ENCODE results near the gene SHQ1.

SHQ1 gene

GRCh38 chr3:72820415-72820814, 27.8 kb downstream of the SHQ1 start:
- Histone ChIP-seq H3K27me3 (ENCODE audit: control insufficient read depth, insufficient read depth, low read length) (no peaks in the 10 kb centered on the region), H3K4me1 (ENCODE audit: control insufficient read depth, insufficient read depth, low read length) (no peaks in the 10 kb centered on the region; the same call in 1 of the 2 replicates), H3K4me3 (ENCODE audit: low read length) (no peak overlapping the region), H3K27ac (ENCODE audit: low read length) (no peak overlapping the region), H3K9me3 (ENCODE audit: control insufficient read depth, insufficient read depth, low read length) (no peaks in the 10 kb centered on the region), H3K36me3 (ENCODE audit: control insufficient read depth, insufficient read depth, low read length) (peaks cover 2% of the 10 kb centered on the region; the same call in 1 of the 2 replicates)
- no peak for DNase-seq (ENCODE audit: low read depth, low spot score)

GRCh38 chr3:72818905-72819304, 29.3 kb downstream of the SHQ1 start:
- Histone ChIP-seq H3K36me3 (ENCODE audit: control insufficient read depth, insufficient read depth, low read length) (peaks cover 2% of the 10 kb centered on the region; the same call in 1 of the 2 replicates), H3K9me3 (ENCODE audit: control insufficient read depth, insufficient read depth, low read length) (no peaks in the 10 kb centered on the region), H3K27ac (ENCODE audit: low read length) (no peak overlapping the region), H3K4me1 (ENCODE audit: control insufficient read depth, insufficient read depth, low read length) (no peaks in the 10 kb centered on the region; the same call in 1 of the 2 replicates), H3K4me3 (ENCODE audit: low read length) (no peak overlapping the region), H3K27me3 (ENCODE audit: control insufficient read depth, insufficient read depth, low read length) (no peaks in the 10 kb centered on the region)
- WGBS (ENCODE audit: insufficient coverage, insufficient read length): no CpG with 5 or more reads among the region's 1 CpG
- DNase-seq (ENCODE audit: low read depth, low spot score): no peak

- WGBS (ENCODE audit: insufficient coverage, insufficient read length): no CpG with 5 or more reads among the region's 3 CpGs
Measured at GRCh38 chr3:72818092-72818773, 30.0 kb downstream of the SHQ1 start.

DNA sequence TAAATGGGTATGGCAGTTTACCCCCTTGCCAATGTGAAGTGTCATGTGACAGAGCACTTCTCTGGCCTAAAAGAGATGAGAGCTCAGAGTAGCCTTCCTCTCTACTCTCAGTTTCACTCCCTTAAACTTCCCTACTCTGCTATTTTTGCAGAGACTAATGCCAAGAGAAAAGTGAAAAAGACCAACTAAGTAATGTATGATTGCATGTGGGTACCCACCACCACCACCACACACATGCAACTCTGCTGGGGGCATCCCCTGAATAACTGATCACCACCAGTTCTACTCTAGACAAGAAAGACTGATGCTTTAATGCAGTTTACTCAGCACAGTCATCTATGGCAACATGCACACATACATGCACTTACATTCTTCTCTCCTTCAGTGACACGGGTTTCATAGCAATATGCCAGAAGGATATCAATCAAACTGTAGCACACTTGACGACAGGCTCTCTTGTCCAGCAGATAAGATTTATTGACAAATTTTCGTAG, 31.3 kb downstream of the SHQ1 start:
- H3K4me1 ChIP-seq (ENCODE audit: control insufficient read depth, insufficient read depth, low read length): peaks cover 1% of the 10 kb centered on the region; the same call in 1 of the 2 replicates
- peaks cover under 1% of the 10 kb centered on the region; the same call in 1 of the 2 replicates for H3K36me3 ChIP-seq (ENCODE audit: control insufficient read depth, insufficient read depth, low read length)
- no CpG with 5 or more reads among the region's 3 CpGs for WGBS (ENCODE audit: insufficient coverage, insufficient read length)
- H3K27ac ChIP-seq (ENCODE audit: low read length): no peak overlapping the region
- H3K27me3 ChIP-seq (ENCODE audit: control insufficient read depth, insufficient read depth, low read length): no peaks in the 10 kb centered on the region
- no peak for DNase-seq (ENCODE audit: low read depth, low spot score)
- no peak overlapping the region for H3K4me3 ChIP-seq (ENCODE audit: low read length)
- H3K9me3 ChIP-seq (ENCODE audit: control insufficient read depth, insufficient read depth, low read length): no peaks in the 10 kb centered on the region

More at GRCh38 chr3:72818092-72818773, 30.0 kb downstream of the SHQ1 start:
- H3K27me3 ChIP-seq (ENCODE audit: control insufficient read depth, insufficient read depth, low read length): no peaks in the 10 kb centered on the region
- no peaks in the 10 kb centered on the region; the same call in 1 of the 2 replicates for H3K4me1 ChIP-seq (ENCODE audit: control insufficient read depth, insufficient read depth, low read length)
- H3K27ac ChIP-seq (ENCODE audit: low read length): no peak overlapping the region
- no peak for DNase-seq (ENCODE audit: low read depth, low spot score)
- peaks cover 2% of the 10 kb centered on the region; the same call in 1 of the 2 replicates for H3K36me3 ChIP-seq (ENCODE audit: control insufficient read depth, insufficient read depth, low read length)
- no peak overlapping the region for H3K4me3 ChIP-seq (ENCODE audit: low read length)
- H3K9me3 ChIP-seq (ENCODE audit: control insufficient read depth, insufficient read depth, low read length): no peaks in the 10 kb centered on the region

DNA sequence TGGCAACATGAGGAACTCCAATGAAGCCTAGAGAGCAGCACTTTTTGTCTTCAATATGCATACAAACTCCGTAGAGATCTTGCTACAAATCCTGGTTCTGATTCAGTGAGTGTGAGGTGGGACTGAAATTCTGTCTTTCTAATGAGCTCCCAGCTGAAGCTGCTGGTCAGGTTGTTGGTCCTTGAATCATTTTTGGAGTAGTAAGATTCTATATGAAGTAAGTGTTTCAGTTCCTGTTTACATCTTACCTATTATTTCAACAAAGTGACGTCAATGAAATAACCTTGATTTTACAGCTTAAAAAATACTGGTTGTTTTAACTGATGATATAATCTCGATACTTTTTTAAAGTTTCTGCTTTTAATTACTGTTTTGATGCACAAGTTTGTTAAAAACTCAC, 33.9 kb downstream of the SHQ1 start:
- Histone ChIP-seq H3K27me3 (ENCODE audit: control insufficient read depth, insufficient read depth, low read length) (no peaks in the 10 kb centered on the region), H3K9me3 (ENCODE audit: control insufficient read depth, insufficient read depth, low read length) (no peaks in the 10 kb centered on the region), H3K36me3 (ENCODE audit: control insufficient read depth, insufficient read depth, low read length) (no peaks in the 10 kb centered on the region), H3K27ac (ENCODE audit: low read length) (no peak overlapping the region), H3K4me3 (ENCODE audit: low read length) (no peak overlapping the region), H3K4me1 (ENCODE audit: control insufficient read depth, insufficient read depth, low read length) (peaks cover 3% of the 10 kb centered on the region; the same call in 1 of the 2 replicates)
- no peak for DNase-seq (ENCODE audit: low read depth, low spot score)
- no CpG with 5 or more reads among the region's 3 CpGs for WGBS (ENCODE audit: insufficient coverage, insufficient read length)

GRCh38 chr3:72812201-72812600, 36.0 kb downstream of the SHQ1 start:
- Histone ChIP-seq H3K9me3 (ENCODE audit: control insufficient read depth, insufficient read depth, low read length) (no peaks in the 10 kb centered on the region), H3K27ac (ENCODE audit: low read length) (peak overlapping the region; percentile 64), H3K36me3 (ENCODE audit: control insufficient read depth, insufficient read depth, low read length) (no peaks in the 10 kb centered on the region), H3K4me3 (ENCODE audit: low read length) (no peak overlapping the region), H3K4me1 (ENCODE audit: control insufficient read depth, insufficient read depth, low read length) (peaks cover 3% of the 10 kb centered on the region; the same call in 1 of the 2 replicates), H3K27me3 (ENCODE audit: control insufficient read depth, insufficient read depth, low read length) (no peaks in the 10 kb centered on the region)
- WGBS (ENCODE audit: insufficient coverage, insufficient read length): no CpG with 5 or more reads among the region's 3 CpGs
- no peak for DNase-seq (ENCODE audit: low read depth, low spot score)

- DNase-seq (ENCODE audit: low read depth, low spot score): no peak
Measured at GRCh38 chr3:72811571-72811970, 36.7 kb downstream of the SHQ1 start.

DNA sequence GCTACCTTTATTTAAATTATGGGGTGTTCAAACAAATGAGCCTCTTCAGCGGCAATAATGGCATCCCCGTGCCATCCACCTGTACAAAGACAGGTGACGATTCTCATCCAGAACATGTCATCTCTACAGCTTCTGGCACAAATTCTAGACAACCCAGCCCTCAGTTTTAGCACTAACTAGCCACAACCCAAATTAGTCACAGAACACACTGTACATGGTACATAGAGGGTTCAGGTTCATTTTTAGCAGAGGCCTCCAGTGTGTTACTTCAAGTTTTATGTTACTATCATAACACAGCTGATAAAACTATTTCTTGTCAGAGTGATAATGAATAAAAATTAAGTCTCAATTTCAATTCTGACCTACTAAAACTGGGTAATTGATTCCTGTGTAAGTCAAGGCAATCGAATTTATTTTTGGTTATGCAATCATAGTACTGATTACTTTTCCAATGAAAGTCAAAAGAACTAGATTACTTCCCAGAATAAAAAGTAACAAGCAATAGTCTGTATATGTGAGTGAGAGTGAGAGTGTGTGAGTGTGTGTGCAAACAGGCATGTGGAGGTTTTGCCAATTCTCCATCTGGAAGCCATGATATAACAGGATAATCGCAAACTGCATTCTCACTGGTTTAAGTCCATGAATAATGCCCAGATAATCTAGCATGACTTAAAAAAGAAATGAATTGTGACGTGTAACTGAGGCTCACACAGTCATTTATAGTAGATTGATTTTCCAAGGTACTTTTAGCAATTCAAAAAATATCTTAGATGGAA, 37.4 kb downstream of the SHQ1 start:
- DNase-seq (ENCODE audit: low read depth, low spot score): no peak
- H3K27ac ChIP-seq (ENCODE audit: low read length): no peak overlapping the region
- no CpG with 5 or more reads among the region's 6 CpGs for WGBS (ENCODE audit: insufficient coverage, insufficient read length)
- H3K9me3 ChIP-seq (ENCODE audit: control insufficient read depth, insufficient read depth, low read length): no peaks in the 10 kb centered on the region
- no peaks in the 10 kb centered on the region for H3K27me3 ChIP-seq (ENCODE audit: control insufficient read depth, insufficient read depth, low read length)
- no peaks in the 10 kb centered on the region for H3K36me3 ChIP-seq (ENCODE audit: control insufficient read depth, insufficient read depth, low read length)
- H3K4me3 ChIP-seq (ENCODE audit: low read length): no peak overlapping the region
- H3K4me1 ChIP-seq (ENCODE audit: control insufficient read depth, insufficient read depth, low read length): peaks cover 3% of the 10 kb centered on the region; the same call in 1 of the 2 replicates

More at GRCh38 chr3:72811571-72811970, 36.7 kb downstream of the SHQ1 start:
- H3K27me3 ChIP-seq (ENCODE audit: control insufficient read depth, insufficient read depth, low read length): no peaks in the 10 kb centered on the region
- no peaks in the 10 kb centered on the region for H3K36me3 ChIP-seq (ENCODE audit: control insufficient read depth, insufficient read depth, low read length)
- WGBS (ENCODE audit: insufficient coverage, insufficient read length): no CpG with 5 or more reads among the region's 1 CpG
- no peak overlapping the region for H3K4me3 ChIP-seq (ENCODE audit: low read length)
- H3K4me1 ChIP-seq (ENCODE audit: control insufficient read depth, insufficient read depth, low read length): peaks cover 3% of the 10 kb centered on the region; the same call in 1 of the 2 replicates
- no peak overlapping the region for H3K27ac ChIP-seq (ENCODE audit: low read length)
- H3K9me3 ChIP-seq (ENCODE audit: control insufficient read depth, insufficient read depth, low read length): no peaks in the 10 kb centered on the region

- Histone ChIP-seq H3K4me1 (ENCODE audit: control insufficient read depth, insufficient read depth, low read length) (peaks cover 3% of the 10 kb centered on the region; the same call in 1 of the 2 replicates), H3K4me3 (ENCODE audit: low read length) (no peak overlapping the region), H3K9me3 (ENCODE audit: control insufficient read depth, insufficient read depth, low read length) (no peaks in the 10 kb centered on the region), H3K36me3 (ENCODE audit: control insufficient read depth, insufficient read depth, low read length) (no peaks in the 10 kb centered on the region), H3K27me3 (ENCODE audit: control insufficient read depth, insufficient read depth, low read length) (no peaks in the 10 kb centered on the region), H3K27ac (ENCODE audit: low read length) (no peak overlapping the region)
- no peak for DNase-seq (ENCODE audit: low read depth, low spot score)
Measured at GRCh38 chr3:72810063-72810462, 38.2 kb downstream of the SHQ1 start.

DNA sequence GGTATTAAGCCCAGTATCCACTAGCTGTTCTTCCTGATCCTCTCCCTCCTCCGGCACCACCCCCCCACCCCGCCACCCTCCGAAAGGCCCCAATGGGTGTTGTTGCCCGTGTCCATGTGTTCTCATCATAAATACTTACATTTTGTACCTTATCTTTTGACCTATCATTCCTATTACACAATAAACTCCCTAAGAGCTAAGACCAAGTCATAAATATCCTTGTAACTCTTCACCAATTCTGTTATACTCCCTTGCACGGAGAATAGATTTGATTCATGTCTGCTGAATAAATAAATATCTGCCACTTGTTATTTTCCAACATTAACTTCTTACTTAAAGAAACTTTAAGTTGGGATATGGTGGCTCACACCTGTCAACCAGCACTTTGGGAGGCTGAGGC, 43.9 kb downstream of the SHQ1 start:
- H3K4me3 ChIP-seq (ENCODE audit: low read length): no peak overlapping the region
- H3K36me3 ChIP-seq (ENCODE audit: control insufficient read depth, insufficient read depth, low read length): no peaks in the 10 kb centered on the region
- WGBS (ENCODE audit: insufficient coverage, insufficient read length): no CpG with 5 or more reads among the region's 5 CpGs
- H3K27me3 ChIP-seq (ENCODE audit: control insufficient read depth, insufficient read depth, low read length): no peaks in the 10 kb centered on the region
- H3K4me1 ChIP-seq (ENCODE audit: control insufficient read depth, insufficient read depth, low read length): peaks cover 3% of the 10 kb centered on the region
- H3K9me3 ChIP-seq (ENCODE audit: control insufficient read depth, insufficient read depth, low read length): no peaks in the 10 kb centered on the region
- no peak overlapping the region for H3K27ac ChIP-seq (ENCODE audit: low read length)
- no peak for DNase-seq (ENCODE audit: low read depth, low spot score)
